Measurements from ENCODE around the gene PSMD9.
"Not testable (repeated sequence)": the region's sequence is repeated elsewhere in the genome, so short reads cannot be mapped to it uniquely, and the experiment has no call there.

Gene PSMD9

GRCh38 chr12:121883315-121883660 lies 5.3 kb upstream of the PSMD9 start:
- TF ChIP-seq CTCF (conservative IDR thresholded peaks at IDR 0.05): no peak
- H3K27ac ChIP-seq: no peak overlapping the region

GRCh38 chr12:121885129-121885528 lies 3.5 kb upstream of the PSMD9 start:
- H3K27ac ChIP-seq: not testable (repeated sequence)

GRCh38 chr12:121888083-121888477 lies 510 bp upstream of the PSMD9 start:
- TF ChIP-seq CTCF (conservative IDR thresholded peaks at IDR 0.05): no peak
- peak overlapping the region; percentile 91 for H3K27ac ChIP-seq

- peak overlapping the region; percentile 91 for H3K27ac ChIP-seq
- TF ChIP-seq CTCF (conservative IDR thresholded peaks at IDR 0.05): peak; percentile 4; the same call in 1 of the 2 replicates
Measured at GRCh38 chr12:121889274-121889624, 659 bp downstream of the PSMD9 start.

- H3K27ac ChIP-seq: peak overlapping the region; percentile 91
Measured at GRCh38 chr12:121889661-121890060, 1.1 kb downstream of the PSMD9 start.

GRCh38 chr12:121892673-121893561 lies 4.3 kb downstream of the PSMD9 start:
- TF ChIP-seq CTCF (conservative IDR thresholded peaks at IDR 0.05): no peak
- H3K27ac ChIP-seq: peak overlapping the region; percentile 60

GRCh38 chr12:121893961-121894460 lies 5.4 kb downstream of the PSMD9 start:
- no peak for TF ChIP-seq CTCF (conservative IDR thresholded peaks at IDR 0.05)
- H3K27ac ChIP-seq: peak overlapping the region; percentile 60

GRCh38 chr12:121894633-121895032 lies 6.0 kb downstream of the PSMD9 start:
- peak overlapping the region; percentile 60 for H3K27ac ChIP-seq
- peak; percentile 59 for TF ChIP-seq CTCF (conservative IDR thresholded peaks at IDR 0.05)
